GM19238 (cell line): Measurements from ENCODE around the gene GALNT10.

ENCODE experiments used
- DNase-seq: peaks from one replicate; pipeline ENCODE4 v3.0.0; 2011; ENCODE audit warnings: low spot score; ENCODE audit not compliant: insufficient read length

GALNT10 gene

DNA sequence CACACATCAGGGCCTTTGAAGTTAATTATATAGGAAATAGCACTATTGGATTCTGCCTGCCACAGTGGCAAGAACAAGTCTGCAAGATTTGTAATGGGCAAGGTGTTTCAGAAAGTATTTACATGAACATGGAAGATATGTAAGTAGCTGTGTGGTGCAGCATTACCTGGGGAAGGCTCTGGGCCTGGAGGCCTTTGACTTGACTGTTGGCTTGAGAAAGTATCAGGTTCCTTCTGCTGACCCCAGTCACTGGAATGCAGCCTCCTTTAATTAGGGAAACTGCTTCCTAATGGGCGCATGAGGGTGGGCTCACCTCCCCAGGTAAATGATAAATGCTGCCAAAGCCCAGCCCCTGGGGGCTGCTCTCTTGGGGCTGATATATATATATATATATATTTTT is 102.7 kb downstream of the GALNT10 start:
- no peak for DNase-seq

DNA sequence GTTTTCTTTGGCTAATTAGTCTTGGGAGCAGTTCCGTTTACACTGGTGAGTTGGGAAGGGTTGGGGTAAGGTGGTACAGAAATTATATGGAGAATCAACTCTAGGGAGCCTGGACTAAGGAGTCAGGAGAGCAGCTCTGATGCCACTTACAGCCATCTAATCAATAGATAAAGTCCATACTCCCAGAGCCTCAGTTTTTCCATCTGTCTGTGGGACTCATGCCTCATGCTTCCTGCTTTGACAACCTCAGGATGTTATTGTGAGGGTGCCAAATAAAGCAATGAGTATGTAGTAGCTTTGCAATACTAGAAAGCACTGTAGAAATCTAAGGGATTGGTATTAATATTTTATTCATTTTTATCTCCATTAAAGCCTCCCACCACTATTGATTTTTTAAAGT is 105.0 kb downstream of the GALNT10 start:
- no peak for DNase-seq

DNA sequence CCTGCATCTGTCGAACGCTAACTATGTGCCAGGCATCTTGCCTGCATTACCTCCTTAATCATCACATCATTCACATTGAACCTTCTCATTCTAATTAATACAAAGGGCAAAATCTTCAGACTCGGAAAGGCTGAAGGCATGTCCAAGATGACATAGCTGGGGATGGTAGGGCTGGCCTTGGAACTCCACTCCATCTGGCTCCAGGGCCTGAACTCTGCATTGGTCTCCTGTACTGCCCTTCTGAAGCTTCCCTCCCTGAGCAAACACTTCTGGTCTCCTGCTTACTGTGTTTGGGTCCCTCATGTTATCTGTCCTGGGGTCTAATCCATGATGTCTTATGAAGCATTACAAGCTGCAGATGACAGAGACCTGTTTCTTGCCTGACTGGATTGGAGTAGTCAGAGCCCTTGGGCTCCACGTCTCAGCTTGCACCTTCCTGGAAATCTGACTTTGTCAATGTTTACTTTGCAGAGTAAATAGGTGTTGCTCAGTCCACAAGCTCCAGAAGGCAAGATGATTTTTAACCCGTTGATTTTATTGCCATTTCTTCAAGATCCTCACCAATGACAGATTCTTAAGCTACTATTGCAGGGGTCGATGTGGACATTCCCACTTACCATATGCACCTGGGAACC is 106.1 kb downstream of the GALNT10 start:
- DNase-seq: no peak

DNA sequence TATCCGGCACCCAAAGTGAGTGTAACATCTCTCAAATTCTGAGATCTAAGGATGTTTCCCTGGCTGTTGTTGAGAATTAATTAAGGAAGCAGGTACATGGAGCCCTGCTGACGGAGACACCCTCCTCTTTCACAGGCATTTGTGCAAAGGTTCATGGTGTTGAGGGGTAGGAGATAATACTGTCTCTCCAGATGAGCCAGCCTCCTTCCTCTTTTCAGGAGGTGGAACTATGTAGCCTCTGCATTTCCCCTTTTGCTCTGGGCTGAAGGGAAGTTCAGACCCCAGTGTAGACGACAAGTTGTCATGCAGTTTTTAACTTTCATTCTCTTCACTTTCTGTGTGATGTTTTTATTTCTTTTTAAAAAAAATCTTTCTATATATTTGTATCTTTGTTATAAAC is 107.5 kb downstream of the GALNT10 start:
- no peak for DNase-seq

DNA sequence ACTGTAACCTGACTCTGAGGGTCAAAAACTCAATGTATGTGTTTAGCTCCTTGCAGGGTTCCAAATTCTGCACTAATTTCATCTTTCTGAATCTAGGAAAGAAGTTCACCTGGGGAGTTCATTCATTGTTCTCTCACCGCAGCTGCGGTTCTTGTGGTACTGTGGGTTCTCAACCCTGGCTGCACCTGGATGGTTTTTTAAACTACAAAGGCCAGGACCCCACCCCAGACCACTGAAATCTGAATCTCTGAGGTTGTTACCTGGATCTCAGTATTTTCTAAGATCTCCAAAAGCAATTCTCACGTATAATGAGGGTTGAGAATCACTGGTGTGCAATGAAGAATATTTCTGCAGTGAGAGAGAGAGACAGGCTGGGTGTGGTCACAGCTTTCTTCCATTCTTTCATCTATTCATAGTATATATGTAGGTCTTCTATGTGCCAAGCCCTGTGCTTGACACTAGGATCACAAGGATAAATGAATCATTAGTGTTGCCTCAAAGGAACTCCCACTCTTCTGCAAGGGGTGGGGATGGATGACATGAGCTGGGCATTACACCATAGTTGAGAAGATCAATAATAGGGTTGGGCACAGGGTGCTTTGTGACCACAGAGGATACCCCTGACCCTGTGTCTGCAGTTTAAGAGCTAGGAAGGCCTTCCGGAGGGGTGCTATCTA is 109.8 kb downstream of the GALNT10 start:
- no peak for DNase-seq

DNA sequence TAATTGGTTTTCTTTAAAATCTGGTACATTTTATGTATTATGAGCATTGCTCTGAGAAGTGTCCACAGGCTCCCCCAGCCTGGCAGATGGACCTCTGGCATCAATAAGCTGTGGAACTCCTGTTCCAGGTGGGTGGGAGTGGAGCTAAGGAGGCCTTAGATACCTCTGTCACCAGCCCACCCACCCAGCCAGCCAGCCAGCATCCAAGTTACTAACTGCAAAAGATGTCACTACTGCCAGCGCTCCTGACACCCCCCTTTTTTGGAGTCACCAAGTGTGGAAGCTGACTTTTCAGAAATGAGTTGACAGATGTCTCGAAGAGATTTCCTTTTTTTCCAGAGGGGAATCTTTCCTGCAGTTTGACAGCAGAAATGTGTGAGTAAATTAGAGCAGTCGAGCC is 111.2 kb downstream of the GALNT10 start:
- no peak for DNase-seq

DNA sequence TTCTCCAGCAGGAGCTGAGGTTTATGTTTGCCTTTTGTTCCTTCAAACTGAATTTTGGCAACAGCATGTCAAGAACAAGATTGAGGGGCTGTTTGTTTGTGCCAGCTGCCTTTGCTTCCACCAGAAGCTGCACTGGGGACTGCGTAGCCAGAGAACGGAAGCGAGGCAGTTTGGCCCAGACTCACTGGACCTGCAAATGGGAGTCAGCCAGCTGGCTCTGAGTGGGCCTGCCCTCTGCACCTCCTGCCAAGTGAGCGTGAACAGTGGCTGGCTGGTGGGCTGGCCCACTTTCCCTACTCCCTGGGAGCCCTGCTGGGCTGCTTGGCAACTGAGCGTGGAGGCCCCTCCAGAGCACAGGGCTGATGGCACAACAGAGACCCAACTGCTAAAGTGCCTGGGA is 111.6 kb downstream of the GALNT10 start:
- DNase-seq: no peak

DNA sequence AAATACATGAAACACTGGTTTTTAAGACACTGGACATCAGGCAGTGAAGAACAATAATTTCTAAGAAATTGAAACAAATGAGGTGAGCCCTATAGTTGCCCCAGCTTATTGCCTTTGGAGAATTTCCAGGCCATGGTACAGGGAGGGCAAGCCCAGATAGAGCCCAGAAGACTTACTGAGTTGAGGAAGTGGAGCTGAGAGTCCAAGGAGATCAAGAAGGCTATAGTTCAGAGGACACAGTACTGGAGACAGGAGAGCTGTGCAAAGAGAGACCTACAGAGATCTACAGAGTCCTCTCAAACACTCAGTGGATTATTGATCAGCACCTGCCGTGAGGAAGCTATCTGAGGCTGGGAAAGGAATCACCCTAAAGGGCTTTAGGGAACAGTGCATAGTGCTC is 112.6 kb downstream of the GALNT10 start:
- DNase-seq: no peak

DNA sequence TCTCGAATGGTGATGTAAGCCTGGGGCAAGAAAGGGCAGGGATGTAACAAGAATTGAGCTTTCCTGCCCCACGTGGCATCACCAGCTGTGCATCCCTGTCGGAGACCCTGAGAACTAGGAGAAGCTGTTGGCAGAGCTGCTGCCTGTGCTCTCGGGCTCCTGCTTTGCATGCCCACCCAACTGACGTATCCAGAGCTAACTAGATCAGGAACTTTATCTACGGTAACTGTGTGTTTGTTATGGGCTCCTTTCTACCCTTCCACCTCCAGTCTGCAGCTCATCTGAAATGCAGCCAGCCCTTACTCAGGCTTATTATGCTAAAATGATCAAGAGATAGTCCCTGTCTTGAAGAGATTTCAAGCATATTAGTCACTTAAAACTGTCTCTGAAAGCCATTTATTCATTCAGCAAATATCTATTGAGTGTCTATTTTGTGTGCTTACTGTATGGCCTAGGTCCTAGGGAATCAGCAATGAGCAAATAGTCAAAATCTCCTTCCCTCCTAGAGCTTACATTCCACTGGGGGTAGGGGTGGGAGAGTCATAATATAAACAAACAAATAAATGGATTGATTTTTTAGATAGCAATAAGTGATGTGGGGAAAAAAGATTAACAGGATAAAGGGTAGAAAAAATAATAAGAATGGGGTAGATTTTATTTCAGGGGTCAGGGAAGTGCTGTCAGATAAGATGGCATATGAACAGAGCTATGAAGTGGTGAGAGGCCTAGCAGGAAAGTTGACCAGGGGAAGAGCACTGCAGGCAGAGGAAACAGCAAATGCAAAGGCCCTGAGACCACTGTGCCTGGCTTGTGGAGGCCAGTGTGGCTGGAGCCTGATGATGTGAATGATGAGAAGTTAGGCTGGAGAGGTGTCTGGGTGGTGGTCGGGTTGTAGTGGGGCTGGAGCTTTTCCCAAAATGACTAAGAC is 118.2 kb downstream of the GALNT10 start:
- no peak for DNase-seq

DNA sequence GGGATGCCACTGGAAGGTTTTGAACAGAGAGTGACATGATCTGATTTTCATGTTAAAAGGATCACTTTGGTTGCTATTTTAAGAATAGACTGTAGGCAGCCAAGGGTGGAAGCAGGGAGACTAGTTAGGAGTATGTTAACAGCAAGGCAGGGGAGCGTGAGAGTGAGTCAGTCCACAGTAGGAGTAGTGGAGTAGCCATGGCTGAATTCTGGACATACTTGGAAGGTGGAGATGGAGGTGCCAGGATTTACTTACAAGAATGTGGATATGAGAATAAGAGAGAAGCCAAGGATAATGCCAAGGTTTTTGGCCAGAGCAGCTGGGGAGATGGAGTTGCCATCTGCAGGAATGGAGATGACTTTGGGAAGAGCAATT is 118.8 kb downstream of the GALNT10 start:
- no peak for DNase-seq

DNA sequence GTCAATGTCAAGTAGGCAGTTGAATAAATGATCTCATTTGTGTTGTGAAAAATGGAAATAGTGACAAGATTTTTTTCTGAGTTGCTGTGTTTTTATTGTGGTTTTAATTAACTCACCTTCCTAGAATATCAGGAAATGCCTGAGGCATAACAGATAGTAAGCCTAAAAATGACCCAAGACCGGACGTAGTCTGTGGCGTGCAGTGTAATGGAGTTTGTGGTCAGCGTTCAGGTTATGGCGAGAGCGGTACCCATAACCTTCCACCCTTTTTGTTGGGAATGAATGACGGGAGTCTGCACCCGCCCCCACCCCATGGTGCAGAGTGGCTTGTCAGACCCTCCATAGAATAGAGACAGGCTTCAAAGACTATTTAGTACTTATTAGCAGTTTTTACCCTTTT is 119.3 kb downstream of the GALNT10 start:
- no peak for DNase-seq

DNA sequence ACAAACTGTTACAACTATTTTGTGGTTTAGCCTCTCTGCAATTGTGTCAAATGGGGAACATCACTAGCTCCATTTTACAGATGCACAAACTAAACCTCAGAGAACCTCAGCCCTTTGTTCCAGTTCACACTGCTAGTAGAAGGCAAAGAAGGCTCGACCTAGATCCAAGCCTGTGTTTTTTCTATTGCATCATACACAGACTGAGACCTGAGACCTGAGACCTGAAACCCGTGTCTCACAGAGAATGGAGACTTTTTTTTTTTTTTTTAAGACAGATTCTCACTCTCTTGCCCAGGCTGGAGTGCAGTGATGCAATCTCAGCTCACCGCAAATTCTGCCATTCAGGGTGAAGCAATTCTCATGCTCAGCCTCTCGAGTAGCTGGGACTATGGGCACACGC is 120.8 kb downstream of the GALNT10 start:
- DNase-seq: no peak

DNA sequence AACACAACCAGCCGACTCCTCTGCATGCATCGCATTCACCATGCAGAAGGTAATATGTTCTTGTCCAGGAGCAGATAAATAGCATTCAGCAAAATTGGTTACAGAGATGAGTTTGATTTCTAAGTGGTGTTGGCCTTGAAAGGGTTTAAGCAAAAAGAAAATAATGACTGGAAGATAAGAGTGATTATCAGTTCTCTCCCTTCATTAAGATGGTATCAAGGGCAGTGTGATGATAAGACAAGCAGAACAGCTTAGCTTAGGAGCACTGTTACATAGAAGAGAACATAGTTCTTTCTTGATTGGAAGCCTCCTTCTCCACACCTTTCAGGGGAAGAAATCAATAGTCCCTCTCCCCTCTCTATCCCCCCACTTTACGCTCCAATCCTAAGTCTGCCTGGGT is 121.5 kb downstream of the GALNT10 start:
- DNase-seq: no peak

DNA sequence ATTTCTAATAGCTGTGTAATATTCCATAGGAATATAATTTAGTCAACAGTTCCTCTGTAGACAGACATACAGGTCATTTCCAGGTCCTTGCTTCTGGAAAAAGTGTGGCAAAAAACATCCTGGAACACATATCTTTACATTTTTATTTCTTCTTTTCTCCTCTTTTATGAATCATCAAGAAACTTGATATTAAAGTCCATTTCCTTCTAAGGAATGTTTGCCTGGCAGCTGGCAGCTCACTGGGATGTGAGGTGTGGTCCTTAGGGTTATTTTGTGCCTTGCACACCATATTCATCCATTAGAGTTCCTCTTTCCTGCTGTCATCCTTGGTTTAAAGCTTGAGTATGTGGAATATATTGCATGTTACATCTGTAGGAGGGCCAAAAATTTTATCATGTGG is 122.0 kb downstream of the GALNT10 start:
- DNase-seq: no peak

DNA sequence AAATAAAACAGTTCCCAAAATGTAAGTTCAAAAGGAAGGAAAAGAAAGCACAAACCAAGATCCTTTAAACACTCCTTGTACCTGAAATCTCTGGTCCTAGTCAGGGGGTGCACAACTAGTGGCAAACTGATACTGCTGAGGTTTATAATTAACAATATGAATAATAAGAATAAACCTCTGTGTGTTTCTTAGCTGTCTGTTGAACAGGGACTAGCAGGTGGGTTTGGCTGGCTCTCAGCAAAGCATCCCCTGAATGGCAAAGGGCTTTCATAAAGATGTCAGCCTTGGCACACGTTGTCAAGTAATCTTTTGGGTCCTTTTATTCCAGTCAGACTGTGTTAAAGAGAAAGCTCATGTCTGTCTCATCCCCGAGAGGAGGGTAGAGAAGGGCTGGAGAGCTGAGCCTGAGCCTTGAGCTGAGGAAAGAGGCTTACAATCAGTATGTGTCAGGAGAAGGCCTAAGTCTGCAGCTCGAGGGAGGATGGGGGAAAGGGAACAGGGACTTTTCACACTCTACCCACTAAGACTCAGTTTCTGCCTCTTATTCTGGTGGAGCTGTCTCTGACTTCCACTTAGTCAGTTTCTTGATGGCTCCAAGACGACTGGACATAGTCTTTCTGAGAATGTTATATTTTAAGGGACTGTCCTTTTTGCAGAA is 123.0 kb downstream of the GALNT10 start:
- DNase-seq: no peak

DNA sequence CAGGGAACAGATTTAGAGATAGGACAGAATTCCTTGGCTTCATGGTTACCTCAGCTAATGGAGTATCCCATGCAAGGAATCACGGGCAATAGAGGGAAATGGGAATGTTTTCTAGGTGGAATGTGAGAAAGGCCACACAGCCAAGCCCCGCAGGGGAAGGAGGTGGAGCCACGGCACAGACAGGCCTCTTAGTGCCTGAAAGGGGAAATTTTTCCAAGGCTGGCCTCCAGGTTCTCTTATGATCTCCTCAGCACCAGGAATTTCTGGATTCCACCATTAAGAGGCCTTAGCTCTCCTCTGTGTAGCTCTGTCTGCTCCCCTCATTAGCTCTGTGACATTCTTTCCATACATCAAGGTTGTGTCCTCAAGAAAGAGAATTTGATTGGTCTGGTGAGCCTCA is 124.7 kb downstream of the GALNT10 start:
- no peak for DNase-seq

DNA sequence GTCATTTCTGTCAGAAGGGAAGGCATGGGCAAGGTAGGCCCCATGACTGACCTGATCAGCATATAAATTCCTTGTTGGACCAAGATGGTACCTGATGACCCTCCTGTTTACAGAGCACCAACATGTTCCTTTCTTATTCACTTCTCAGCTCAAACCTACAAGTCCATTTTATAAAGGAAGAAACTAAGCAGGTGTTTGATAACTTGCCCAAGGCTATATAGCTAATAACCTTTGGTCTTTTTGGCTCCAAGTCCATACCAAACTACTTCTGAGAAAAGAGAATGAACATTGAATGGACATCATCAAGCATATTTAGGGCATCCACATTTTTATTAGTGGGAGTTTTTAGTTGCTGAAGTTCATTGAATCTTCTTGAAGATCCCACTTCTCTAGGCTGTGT is 125.2 kb downstream of the GALNT10 start:
- DNase-seq: no peak

DNA sequence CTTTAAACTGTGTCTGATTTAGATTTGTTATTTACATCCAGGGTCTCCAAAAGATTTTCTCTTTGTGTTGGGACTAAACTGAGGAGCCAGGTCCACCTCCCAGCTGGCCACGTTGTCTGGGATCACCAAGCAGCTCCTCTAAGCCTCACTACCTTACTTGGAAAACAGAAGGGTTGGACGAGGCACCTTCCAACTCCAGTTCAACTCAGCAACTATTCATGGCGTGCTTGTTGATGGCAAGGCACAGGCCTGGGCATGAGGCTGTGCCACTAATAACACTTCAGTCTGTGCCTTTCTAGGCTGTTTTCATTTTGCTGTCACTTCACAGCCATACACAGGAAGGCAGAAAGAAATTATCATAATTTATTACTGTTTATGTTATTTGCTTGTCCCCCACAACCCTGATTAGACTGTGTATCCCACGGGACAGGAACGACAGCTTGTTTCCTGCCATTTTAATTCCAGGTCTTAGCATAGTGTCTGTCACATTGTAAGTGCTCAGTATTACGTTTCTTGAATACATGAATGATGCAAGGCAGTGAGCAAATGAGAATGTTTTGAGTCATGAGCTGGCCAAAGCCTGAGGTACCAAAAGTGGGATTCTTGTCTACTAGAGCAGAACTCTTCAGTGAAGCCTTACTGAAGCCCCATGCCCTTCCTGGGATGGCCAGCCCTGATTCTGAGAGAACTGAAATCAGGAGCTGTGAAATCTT is 125.8 kb downstream of the GALNT10 start:
- DNase-seq: no peak

DNA sequence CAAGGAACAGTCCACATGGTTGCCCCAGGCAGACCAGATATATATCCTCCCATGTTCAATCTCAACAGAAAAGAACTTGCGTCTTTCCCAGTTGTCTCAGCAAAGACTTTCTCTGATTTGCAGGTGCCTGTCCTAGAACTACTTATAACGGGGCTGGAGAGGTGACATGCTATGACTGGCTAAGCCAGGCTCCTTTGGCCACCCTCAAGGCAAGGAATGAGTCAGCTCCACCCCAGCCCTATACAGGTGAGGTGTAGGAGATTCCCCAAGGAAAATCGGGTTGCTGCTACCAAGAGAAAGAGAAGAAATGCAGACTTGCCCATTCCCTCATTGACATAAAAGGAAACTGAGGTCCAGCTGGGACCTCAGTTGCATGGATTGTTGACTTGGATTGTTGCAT is 127.4 kb downstream of the GALNT10 start:
- no peak for DNase-seq

DNA sequence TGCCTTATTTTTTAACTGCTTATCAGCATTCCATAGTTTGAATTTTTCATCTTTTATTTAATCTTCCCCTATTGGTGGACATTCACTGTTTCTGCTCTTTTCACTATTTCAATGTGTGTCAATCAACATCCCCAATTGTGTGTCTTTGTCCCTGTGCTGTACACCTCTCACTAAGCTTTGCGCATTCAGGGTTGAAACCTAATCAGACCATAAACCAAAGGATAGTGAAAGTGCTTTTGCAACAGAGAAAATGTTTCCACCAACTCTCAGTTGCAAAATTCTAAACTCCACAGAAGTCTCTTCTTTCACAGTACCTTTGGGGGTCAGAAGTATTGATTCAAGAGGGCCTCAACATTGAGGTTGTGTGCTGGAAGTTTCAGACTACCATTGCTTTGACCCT is 128.2 kb downstream of the GALNT10 start:
- no peak for DNase-seq

DNA sequence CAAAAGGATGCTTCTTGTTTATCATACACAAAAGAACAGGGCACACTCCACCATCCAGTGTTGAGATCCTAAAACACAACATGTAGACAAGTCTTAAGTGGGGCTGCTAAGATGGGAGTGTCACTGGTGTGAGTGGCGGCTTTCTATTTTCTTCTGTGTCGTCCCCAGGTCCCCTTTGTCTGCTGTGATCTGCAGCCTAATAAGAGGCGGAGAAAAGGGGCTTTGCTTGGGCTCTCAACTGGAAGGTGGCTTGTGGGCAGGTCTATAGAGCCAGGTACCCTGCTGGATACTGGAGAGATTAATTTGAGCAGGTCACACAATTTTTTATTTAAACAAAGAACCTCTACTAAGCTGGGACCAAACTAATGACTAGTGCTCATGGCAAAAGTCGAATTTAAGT is 129.2 kb downstream of the GALNT10 start:
- DNase-seq: no peak
